ENCODE data around the gene MAZ. TPM values are rescaled to one million over a fixed set of nuclear protein-coding genes. Genes with fewer than 3 reads are reported as not detected.
A peak's percentile ranks its signal among the peaks of the same experiment; 100 is the strongest.
"Not testable (repeated sequence)": the region's sequence is repeated elsewhere in the genome, so short reads cannot be mapped to it uniquely, and the experiment has no call there.

The MAZ gene
- total RNA-seq, 1 donor from 2014 or later, result 218 TPM

GRCh38 chr16:29821643-29822115 lies 15.3 kb downstream of the MAZ start:
- peak; percentile 85 for DNase-seq (ENCODE audit: low read depth)

GRCh38 chr16:29824589-29825144 lies 18.3 kb downstream of the MAZ start:
- peak; percentile 75 for DNase-seq (ENCODE audit: low read depth)

GRCh38 chr16:29825145-29826044 lies 19.1 kb downstream of the MAZ start:
- peak; percentile 95 for DNase-seq (ENCODE audit: low read depth)

- DNase-seq (ENCODE audit: low read depth), result no peak
These were observed 20.0 kb downstream of the MAZ start for GRCh38 chr16:29826342-29826695.

GRCh38 chr16:29830774-29831173 lies 24.4 kb downstream of the MAZ start:
- DNase-seq (ENCODE audit: low read depth), result no peak

- DNase-seq (ENCODE audit: low read depth), result no peak
These were observed 25.2 kb downstream of the MAZ start for GRCh38 chr16:29831490-29831889.

GRCh38 chr16:29833219-29833618 lies 26.9 kb downstream of the MAZ start:
- not testable (repeated sequence) for DNase-seq (ENCODE audit: low read depth)

GRCh38 chr16:29834079-29834478 lies 27.8 kb downstream of the MAZ start:
- no peak for DNase-seq (ENCODE audit: low read depth)

- DNase-seq (ENCODE audit: low read depth), result no peak
These were observed 29.6 kb downstream of the MAZ start for GRCh38 chr16:29835926-29836325.

GRCh38 chr16:29836623-29837022 lies 30.3 kb downstream of the MAZ start:
- DNase-seq (ENCODE audit: low read depth), result no peak

- no peak for DNase-seq (ENCODE audit: low read depth)
These were observed 31.5 kb downstream of the MAZ start for GRCh38 chr16:29837841-29838240.

- DNase-seq (ENCODE audit: low read depth), result no peak
These were observed 33.5 kb downstream of the MAZ start for GRCh38 chr16:29839822-29840221.

- DNase-seq (ENCODE audit: low read depth), result no peak
These were observed 33.9 kb downstream of the MAZ start for GRCh38 chr16:29840240-29840639.

GRCh38 chr16:29841631-29842030 lies 35.3 kb downstream of the MAZ start:
- no peak for DNase-seq (ENCODE audit: low read depth)

- DNase-seq (ENCODE audit: low read depth), result no peak
These were observed 36.5 kb downstream of the MAZ start for GRCh38 chr16:29842732-29843346.

- DNase-seq (ENCODE audit: low read depth), result peak; percentile 30
These were observed 37.6 kb downstream of the MAZ start for GRCh38 chr16:29843931-29844330.

- DNase-seq (ENCODE audit: low read depth), result no peak
These were observed 38.4 kb downstream of the MAZ start for GRCh38 chr16:29844575-29845331.

- DNase-seq (ENCODE audit: low read depth), result no peak
These were observed 39.3 kb downstream of the MAZ start for GRCh38 chr16:29845656-29846055.

GRCh38 chr16:29848420-29849297 lies 42.3 kb downstream of the MAZ start:
- DNase-seq (ENCODE audit: low read depth), result peak; percentile 76

- DNase-seq (ENCODE audit: low read depth), result no peak
These were observed 43.2 kb downstream of the MAZ start for GRCh38 chr16:29849505-29849904.

- DNase-seq (ENCODE audit: low read depth), result no peak
These were observed 44.7 kb downstream of the MAZ start for GRCh38 chr16:29850998-29851397.

Data from myocyte (in vitro differentiated cells).